ENCODE results near the gene KMO. TPM values are rescaled to one million over a fixed set of nuclear protein-coding genes. Genes with fewer than 3 reads are reported as not detected.

Gene KMO
- total and polyA plus RNA-seq, 2 experiments from 2014 or later, result 0.05 TPM; not detected in 1

DNA sequence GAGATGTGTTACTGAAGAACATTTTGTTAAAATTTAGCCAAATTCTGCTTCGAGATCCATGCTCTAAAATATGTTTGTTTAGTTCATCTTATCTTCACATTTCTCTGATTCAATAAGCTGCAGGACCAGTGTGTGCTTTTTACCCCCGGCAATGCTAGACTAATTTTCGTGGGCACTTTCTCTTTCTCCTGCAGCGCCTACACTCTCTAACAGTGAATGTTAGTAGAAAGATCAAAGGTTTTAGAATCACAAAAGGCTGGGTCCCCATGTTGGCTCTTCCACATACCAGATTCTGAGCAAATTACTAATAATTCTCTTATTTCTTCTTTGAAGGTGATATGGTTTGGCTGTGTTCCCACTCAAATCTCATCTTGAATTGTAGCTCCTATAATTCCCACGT is 99.5 kb downstream of the KMO start (continued):
- TF ChIP-seq, protein P1, sequence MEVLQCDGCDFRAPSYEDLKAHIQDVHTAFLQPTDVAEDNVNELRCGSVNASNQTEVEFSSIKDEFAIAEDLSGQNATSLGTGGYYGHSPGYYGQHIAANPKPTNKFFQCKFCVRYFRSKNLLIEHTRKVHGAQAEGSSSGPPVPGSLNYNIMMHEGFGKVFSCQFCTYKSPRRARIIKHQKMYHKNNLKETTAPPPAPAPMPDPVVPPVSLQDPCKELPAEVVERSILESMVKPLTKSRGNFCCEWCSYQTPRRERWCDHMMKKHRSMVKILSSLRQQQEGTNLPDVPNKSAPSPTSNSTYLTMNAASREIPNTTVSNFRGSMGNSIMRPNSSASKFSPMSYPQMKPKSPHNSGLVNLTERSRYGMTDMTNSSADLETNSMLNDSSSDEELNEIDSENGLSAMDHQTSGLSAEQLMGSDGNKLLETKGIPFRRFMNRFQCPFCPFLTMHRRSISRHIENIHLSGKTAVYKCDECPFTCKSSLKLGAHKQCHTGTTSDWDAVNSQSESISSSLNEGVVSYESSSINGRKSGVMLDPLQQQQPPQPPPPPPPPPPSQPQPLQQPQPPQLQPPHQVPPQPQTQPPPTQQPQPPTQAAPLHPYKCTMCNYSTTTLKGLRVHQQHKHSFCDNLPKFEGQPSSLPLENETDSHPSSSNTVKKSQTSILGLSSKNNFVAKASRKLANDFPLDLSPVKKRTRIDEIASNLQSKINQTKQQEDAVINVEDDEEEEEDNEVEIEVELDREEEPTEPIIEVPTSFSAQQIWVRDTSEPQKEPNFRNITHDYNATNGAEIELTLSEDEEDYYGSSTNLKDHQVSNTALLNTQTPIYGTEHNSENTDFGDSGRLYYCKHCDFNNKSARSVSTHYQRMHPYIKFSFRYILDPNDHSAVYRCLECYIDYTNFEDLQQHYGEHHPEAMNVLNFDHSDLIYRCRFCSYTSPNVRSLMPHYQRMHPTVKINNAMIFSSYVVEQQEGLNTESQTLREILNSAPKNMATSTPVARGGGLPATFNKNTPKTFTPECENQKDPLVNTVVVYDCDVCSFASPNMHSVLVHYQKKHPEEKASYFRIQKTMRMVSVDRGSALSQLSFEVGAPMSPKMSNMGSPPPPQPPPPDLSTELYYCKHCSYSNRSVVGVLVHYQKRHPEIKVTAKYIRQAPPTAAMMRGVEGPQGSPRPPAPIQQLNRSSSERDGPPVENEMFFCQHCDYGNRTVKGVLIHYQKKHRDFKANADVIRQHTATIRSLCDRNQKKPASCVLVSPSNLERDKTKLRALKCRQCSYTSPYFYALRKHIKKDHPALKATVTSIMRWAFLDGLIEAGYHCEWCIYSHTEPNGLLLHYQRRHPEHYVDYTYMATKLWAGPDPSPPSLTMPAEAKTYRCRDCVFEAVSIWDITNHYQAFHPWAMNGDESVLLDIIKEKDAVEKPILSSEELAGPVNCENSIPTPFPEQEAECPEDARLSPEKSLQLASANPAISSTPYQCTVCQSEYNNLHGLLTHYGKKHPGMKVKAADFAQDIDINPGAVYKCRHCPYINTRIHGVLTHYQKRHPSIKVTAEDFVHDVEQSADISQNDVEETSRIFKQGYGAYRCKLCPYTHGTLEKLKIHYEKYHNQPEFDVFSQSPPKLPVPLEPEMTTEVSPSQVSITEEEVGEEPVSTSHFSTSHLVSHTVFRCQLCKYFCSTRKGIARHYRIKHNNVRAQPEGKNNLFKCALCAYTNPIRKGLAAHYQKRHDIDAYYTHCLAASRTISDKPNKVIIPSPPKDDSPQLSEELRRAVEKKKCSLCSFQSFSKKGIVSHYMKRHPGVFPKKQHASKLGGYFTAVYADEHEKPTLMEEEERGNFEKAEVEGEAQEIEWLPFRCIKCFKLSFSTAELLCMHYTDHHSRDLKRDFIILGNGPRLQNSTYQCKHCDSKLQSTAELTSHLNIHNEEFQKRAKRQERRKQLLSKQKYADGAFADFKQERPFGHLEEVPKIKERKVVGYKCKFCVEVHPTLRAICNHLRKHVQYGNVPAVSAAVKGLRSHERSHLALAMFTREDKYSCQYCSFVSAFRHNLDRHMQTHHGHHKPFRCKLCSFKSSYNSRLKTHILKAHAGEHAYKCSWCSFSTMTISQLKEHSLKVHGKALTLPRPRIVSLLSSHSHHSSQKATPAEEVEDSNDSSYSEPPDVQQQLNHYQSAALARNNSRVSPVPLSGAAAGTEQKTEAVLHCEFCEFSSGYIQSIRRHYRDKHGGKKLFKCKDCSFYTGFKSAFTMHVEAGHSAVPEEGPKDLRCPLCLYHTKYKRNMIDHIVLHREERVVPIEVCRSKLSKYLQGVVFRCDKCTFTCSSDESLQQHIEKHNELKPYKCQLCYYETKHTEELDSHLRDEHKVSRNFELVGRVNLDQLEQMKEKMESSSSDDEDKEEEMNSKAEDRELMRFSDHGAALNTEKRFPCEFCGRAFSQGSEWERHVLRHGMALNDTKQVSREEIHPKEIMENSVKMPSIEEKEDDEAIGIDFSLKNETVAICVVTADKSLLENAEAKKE (CRISPR knock-in tag; IDR thresholded peaks at IDR 0.05), result no peak

DNA sequence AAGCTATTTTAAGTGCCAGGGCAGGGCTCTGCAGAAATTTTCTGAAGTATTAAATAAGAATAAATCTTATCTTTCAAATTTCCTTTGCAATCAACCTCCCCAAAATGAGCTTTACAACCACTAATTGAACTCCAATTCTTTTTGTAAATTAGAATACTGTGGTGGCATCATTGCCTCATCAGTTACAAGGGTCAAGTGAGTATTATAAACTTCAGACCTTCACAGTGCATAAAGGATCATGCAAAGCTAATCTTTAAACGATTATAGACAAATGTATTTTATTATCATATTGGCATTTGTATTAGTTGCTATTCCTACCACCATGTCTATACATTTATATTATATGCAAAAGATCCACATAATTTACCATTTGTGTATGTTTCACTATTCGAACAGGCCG is 100.8 kb downstream of the KMO start:
- Histone ChIP-seq H3K27me3 (ENCODE audit: insufficient read depth) (no peaks in the 10 kb centered on the region), H3K27ac (ENCODE audit: low read depth) (no peak overlapping the region), H3K4me2 (no peak overlapping the region), H4K20me1 (replicated peaks; ENCODE audit: insufficient read depth) (peaks cover 13% of the 10 kb centered on the region), H3F3A (replicated peaks; ENCODE audit: low read depth) (no peaks in the 10 kb centered on the region), H2AFZ (no peak overlapping the region), H3K4me3 (no peak overlapping the region), H3K9me2 (ENCODE audit: insufficient read depth) (no peaks in the 10 kb centered on the region), H3K79me2 (replicated peaks; ENCODE audit: insufficient read depth) (peaks cover 85% of the 10 kb centered on the region), H3K4me1 (ENCODE audit: insufficient read depth) (peaks cover 31% of the 10 kb centered on the region), H3K36me3 (ENCODE audit: insufficient read depth) (peaks cover 5% of the 10 kb centered on the region; the same call in 1 of the 2 replicates)
- ATAC-seq, result no peak
- H3K9me3 Mint-ChIP-seq, result no peaks in the 10 kb centered on the region
- H3K4me1 Mint-ChIP-seq, result peaks cover 46% of the 10 kb centered on the region
- no peak overlapping the region for H3K27ac Mint-ChIP-seq
- DNase-seq (ENCODE audit: low spot score), result no peak
- peaks cover 33% of the 10 kb centered on the region; the same call in 2 of the 3 replicates for H3K36me3 Mint-ChIP-seq (ENCODE audit: low read depth)
- H3K4me3 Mint-ChIP-seq, result no peak overlapping the region
- TF ChIP-seq POLR2AphosphoS5 (IDR thresholded peaks at IDR 0.05; ENCODE audit: low read depth) (no peak), STAT1 (IDR thresholded peaks at IDR 0.05; ENCODE audit: unreplicated experiment) (no peak), ZNF331 (CRISPR knock-in tag; IDR thresholded peaks at IDR 0.05; ENCODE audit: low read depth) (no peak), EZH2 (IDR thresholded peaks at IDR 0.05; ENCODE audit: low read depth, unreplicated experiment) (no peak), JUNB (IDR thresholded peaks at IDR 0.05; ENCODE audit: unreplicated experiment) (no peak)
- H3K27me3 Mint-ChIP-seq (ENCODE audit: insufficient read depth, low read depth, poor library complexity), result no peaks in the 10 kb centered on the region

Measured in GM23338 (cell line).